GM19468 (cell line): ENCODE measurements around the gene SCART1.
"Not testable (repeated sequence)": the region's sequence is repeated elsewhere in the genome, so short reads cannot be mapped to it uniquely, and the experiment has no call there.

Source experiments
- ATAC-seq: cut with Tn5 transposase; IDR thresholded peaks from one replicate; pipeline ENCODE4 v1.9.1; 2021; ENCODE audit warnings: mild to moderate bottlenecking, moderate library complexity, moderate number of reproducible peaks; ENCODE audit not compliant: unreplicated experiment; ENCODE audit errors: extremely low read depth

Gene SCART1

DNA sequence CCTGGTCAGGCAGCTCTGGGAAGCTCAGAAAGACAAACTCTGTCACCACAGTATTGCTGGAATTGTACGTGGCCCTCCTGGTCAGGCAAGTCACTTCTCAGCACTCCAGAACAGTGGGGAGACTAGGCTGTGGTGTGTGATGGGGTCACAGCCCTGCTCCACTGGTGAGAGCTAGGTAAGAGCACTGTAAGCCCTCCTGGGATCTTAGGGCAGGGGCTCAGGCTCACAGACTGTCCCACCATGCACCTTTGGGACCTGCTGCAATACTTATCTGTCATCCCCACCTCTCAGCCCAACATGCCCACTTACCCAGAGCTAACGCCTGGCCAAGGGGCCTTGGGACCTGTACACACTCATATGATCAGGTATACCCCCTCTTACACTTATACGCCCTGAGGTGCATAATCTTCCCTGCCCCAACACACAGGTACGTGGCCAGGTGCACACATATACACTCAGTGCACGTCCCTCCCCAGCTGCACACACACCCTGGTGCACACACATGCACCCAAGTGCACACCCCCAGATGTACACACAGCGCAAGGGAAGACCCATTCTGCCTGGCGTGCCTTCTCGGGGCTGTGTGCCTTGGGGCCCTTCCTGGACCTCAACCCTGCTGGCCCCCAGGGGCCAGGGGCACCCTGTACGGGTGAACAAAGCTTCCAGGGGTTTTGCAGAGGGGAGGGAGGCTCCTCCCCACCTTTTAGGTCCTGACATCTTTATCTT is 21.7 kb upstream of the SCART1 start:
- ATAC-seq: not testable (repeated sequence)

DNA sequence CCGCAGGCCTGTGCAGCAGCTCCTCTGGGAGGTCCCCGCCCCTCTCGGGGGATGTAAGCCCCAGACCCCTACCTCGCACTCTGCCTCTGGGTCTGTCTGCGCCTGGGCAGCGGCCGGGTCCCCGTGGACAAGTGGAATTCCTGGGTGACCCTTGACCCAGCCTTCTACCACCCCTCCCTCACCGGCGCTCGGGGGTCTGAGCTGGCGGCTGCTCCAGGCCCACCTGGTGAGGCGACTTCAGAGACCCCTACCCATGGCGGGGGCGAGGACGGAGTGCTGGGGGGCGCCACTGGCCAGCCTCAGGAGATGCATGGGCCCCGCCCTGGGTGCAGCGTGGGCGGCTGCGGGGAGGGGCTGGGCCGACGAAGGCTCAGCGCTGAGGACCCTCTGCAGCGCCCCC is 21.0 kb upstream of the SCART1 start:
- not testable (repeated sequence) for ATAC-seq

DNA sequence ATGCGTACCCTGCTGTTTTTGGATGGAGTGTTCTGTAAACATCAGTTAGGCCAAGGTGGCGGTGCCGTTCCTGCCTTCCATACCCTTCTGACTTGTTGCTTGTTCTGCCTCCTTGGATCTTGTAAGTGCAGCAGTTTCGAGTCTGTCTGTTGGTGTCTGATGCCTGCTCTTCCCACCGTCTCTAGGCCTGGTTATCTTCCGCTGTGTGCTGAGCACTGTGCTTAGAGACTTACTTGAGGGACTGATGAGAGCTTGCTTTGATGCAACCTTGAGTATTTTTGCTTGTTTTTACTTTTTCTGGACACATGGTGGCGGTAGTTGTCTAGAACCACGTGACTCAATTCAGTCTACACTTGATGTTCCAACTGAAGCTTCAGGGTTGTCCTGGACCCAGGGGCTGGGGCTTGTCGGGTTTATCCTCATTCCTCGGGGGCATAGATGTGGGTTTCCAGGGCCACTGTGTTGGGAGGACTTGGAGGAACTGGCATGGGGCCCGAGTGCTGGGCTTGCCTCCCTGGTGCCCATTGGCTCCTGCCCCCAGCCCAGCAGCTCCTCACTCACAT is 15.0 kb upstream of the SCART1 start:
- ATAC-seq: no peak

DNA sequence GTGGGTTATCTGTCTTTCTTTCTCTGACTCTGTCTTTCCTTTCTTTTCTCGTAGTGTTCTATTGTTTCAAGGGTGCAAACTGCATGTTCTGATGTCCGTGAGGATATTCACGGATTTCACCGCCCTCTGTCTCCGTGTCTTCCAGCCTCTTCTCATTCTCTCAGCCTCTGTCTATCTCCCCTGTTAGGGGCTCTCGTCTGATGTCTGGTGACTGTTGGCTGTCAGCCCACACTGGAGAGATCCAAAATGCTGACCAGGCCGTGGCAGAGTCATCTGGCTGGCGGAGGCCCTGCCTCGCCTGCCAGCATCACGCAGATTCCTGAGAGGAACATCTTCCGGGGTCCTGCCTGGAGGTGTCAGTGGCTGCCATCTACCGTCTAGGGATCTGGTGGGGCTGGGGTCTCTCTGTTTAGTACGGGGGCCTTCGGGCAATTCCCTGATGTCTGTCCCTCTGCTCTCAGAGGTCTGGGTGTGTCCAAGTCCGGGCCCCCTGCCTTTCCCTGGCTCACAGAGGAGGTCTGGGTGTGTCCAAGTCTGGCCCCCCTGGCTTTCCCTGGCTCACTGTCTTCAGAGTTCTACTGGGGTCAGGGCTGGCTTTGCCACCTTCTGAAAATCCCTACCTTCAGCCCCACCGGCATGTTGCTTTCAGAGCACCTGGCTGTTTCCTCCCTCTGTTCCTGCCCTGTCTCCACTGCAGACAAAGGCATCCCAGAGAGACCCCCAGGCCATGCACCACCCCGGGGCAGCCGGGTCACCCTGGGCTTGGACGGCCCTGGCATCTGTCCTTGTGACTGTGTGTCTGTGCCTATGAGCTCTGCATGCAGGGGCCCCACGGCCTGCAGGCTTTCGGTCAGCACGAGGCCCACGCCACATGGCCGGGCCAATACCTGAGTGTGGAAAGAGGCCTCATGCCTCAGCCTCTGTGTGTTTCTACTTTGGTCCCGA is 14.0 kb upstream of the SCART1 start:
- ATAC-seq: no peak

DNA sequence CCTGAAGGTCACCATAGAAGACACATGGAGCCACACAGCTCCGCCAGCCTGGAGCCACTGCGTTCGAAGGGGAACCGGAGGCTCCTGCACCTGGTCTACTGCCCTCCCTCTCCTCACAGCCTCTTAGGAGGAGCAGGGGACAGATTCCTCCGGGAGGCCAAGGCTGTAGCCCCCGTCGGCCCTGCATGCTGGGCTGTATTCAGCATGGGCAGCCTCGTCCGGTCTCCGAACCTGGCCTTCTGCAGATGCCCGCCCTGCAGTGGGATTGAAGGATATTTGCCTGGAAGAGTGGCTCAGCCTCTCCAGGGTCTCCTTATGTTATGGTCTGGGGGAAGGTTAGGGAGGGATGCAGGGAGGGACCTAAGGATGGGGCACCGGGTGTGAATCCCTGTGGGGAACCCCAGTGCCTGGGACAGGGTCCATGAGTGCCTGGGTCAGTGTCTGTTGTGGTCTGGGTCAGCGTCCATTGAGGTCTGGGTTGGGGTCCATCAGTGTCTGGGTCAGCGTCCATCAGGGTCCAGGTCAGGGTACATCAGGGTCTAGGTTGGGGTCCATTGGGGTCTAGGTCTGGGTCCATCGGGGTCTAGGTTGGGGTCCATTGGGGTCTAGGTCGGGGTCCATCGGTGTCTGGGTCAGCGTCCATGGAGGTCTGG is 13.0 kb upstream of the SCART1 start:
- ATAC-seq: no peak

DNA sequence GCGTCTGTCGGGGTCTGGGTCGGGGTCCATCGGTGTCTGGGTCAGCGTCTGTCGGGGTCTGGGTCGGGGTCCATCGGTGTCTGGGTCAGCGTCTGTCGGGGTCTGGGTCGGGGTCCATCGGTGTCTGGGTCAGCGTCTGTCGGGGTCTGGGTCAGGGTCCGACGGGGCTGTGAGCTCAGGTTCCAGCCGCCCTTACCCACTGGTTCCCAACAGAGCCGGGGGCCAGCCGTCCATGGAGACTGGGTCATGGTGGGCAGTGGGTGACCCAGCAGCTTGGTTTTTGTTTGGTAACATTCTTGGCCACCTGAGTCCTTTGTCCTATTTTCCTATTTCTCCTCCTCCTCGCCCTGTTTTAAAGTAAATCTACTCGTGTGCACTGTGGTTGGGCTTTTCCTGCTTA is 12.4 kb upstream of the SCART1 start:
- not testable (repeated sequence) for ATAC-seq

DNA sequence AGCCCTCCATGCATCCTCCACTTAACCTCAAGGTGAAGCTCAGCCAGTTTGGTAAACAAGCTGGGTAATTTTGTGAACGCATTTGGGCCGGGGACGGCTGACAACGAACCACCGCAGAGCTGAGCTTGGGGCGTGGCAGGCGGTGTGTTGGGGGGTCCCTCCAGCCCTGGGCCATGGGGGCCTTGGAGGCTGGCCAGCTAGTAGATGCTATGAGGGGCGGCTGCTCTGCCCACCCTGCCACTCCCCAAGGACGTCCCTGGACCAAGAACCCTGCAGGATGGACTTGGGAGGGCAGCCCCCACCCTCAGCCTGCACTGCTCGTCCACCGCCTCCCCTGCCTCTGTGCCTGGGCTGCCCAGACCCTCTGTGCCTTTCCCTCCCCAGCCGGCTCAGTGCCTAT is 12.0 kb upstream of the SCART1 start:
- no peak for ATAC-seq

DNA sequence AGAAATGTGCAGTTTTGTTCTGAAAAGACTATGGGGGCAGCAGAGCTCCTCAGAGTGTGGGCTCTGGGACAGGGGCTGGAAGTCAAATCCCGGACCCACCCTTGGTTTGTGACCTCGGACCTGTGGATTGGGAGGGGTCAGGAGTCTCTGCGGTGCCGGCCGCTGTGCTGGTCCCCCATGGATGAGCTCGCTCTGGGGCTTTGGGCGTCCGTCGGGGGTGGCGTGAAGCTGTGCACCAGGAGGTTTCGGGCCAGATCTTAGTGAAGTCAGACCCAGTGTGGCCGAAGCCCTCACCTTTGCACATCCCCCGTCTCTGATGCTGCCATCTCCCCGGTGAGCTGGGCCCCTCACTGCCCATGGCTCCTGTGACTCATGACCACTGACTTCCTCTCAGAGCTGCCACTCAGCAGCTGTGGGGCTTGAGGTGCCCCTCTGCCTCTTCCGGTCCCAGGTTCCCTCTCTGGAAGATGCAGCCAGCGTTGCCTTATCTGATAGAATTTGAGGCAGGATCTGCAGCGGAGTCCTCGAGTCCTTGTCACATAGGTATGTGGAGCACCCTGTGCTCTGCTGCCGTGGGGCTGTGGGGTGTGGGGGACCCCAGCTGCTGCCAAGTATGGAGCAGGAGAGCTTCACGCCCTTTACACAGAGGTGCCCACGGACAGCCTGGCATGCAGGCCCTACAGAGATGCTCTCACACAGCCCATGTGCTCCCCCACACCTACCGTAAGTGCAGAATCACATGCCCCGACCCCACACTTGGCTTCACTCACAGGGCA is 11.4 kb upstream of the SCART1 start:
- no peak for ATAC-seq

DNA sequence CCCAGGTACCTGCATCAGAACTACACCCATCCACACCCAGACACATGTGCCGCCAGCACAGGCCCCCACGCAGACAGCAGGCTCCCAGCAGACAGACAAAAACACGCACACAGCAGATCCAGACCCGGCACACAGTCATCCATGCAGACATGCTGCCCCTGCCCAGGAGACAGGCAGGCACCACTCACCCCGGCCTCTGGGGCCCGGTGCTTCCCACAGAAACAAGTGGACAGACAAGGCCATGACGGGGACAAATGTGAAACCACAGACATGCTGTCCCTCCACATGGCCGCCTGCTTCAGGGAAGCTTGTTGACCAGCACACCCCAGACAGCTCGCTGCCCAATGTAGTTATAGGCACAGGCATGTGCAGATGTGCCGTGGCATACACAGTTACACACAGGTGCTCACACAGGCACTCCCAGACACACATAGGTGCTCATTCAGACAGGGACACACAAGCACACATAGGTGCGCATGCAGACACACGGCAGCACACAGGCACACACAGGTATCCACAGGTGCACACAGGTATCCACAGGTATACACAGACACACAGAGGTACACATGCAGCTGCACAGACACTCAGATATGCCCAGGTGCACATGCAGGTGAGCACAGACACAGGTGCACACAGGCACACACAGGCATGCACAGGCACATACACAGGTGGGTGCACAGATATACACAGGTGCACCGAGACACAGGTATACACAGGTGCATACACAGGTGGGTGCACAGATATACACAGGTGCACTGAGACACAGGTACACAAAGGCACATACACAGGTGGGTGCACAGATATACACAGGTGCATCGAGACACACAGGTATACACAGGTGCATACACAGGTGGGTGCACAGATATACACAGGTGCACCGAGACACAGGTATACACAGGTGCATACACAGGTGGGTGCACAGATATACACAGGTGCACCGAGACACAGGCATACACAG is 10.5 kb upstream of the SCART1 start:
- ATAC-seq: no peak

DNA sequence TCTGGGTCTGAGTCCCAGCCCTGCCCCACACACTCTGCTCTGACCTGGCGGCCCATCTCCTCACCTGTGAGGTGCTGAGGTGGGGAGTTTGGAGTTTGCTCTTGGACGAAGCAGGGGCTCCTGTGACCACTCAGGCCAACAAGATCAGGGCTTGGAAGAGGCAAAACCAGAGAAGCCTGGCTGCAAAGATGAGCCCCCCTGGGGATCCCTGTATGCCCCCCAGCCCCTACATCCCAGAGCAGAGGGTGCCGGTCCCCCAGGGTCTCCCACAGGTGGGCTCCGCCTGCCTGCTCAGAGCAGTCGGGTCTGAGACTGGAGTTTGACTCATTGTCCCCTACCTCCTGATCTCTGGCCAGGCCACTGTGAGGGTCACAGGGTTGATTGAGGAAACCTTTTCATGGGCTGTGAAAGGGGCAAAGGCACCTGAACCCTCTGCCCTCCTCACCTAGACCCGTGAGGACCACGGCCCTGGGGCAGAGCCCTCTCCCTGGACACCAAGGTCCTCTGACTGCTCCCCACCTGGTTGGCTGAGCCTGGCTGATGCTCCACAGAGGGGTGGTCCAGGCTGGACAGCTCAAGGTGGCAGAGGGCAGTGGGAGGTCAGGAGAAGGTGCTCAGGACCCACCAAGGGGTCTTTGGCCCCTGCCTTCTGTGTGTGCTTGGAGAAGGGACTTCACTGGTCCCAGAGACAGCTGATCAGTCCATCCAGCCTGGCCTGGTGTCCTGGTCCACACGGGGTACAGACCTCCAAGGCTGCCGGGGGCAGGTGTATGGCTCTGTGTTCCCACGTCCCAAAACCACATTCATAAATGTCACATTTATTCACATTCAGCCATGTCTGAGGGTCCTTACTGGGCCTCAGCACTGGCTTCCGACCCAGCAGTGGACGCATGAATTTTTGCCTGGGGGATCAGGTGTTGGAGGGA is 9.1 kb upstream of the SCART1 start:
- no peak for ATAC-seq

DNA sequence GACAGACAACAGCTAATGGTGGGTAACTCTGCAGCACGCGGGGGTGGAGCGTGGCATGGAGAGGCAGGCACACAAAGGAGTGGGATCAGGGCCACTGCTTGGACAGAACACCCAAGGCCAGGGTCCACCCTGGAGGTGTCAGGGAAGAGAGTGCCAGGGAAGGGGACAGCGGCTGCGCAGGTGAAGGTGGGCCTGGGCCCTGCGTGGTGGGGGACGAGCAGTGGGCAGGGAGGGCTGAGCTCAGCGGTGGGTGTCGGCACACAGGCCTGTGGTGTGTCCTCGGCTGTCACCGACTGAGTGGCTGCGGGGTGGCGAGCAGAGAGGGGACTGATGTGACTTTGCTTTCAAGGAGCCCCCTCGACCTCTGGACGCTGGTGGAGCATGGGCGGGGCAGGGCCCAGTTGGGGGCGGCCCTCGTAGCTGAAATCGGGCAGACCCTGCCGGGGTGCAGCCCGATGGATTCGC is 8.4 kb upstream of the SCART1 start:
- ATAC-seq: no peak

DNA sequence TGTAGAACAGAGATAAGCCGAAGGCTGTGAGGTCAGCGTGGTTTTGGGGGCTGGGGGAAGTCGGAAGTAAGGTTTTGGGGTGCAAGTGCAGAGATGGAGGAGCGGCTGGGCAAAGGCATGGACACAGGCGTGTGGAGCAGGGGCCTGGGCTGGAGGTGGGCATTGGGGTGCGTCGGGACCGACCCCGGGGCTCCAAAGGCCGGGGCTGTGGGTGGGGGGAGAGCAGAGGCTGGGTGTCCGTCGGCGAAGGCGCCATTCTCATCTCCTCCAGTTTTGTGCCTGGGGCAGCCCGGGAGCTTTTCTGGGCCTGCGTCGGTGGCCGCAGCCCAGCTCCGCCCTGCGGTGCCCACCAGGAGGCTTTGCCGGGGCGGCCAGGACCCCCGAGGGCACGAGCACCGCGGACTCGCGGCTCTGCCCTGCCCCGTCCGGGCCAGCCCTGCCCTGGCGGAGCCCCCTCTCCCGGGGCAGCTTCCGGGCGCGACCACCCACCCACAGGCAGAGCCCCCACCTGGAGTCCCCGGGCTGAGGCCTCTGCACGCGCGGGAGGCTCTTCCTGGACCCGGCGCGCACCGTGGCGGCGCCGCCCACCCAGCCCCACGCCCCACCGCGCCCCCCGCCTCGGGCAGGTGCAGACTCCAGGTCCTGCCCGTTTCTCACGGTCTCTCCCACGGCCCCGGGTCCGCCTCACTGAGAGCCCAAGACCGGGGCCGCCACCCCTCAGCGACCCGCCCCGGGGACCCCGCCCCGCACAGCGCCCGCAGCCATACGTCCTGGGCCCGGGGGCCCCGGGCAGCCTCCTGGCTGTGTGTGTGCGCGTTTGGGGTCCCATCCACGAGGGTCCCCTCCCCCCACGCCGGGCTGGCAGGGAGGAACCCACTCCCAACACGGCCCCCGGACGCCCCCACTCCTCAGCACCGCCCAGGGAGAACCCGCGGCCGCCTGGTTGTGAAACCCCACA is 7.7 kb upstream of the SCART1 start:
- no peak for ATAC-seq

DNA sequence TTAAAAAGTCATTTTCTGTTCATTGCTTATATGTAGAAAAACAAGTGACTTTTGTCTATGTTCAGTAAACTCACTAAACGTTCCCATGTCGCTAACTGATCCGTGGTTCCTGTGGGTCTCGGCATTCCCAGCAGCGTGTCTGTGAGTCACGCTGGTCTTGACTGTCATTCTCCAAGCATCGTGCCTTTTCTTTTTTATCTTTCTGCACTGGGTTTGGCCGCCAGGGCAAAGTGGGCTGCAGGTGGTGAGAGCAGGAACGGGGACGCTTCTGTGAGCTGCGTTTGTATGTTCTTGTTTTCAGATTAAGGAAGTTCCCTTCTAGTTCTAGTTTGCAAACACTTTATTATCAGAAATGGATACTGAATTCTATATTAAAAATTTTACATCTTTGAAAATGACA is 6.8 kb upstream of the SCART1 start:
- no peak for ATAC-seq

DNA sequence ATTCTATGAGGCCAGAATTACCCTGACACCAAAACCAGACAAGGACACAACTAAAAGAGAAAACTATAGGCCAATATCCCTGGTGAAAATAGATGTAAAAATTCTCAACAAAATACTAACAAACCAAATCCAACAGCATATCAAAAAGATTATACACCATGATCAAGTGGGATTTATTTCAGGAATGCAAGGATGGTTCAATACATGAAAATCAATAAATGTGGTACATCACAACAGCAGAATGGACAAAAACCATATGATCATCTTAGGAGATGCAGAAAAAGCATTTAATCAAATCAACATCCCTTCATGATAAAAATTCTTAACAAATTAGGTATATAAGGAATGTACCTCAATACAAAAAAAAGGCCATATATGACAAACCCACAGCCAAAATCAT is 5.6 kb upstream of the SCART1 start:
- no peak for ATAC-seq

DNA sequence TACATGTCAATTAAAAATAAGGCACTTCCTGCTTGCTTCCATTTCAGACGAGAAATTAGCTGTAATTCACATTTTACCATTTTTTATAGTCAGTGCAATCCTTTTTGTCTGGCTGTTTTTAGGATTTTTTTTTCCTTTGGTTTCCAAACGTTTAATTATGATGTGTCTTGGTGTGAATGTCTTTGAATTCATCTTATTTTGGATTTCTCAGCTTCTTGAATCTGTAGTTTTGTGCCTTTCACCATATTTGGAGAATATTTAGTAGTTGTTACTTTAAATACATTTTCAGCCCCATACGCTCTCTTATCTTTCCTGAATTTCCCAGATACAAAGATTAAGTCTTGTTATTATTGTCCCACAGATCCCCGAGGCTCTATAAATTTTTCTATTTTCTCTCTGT is 2.4 kb upstream of the SCART1 start:
- ATAC-seq: no peak

DNA sequence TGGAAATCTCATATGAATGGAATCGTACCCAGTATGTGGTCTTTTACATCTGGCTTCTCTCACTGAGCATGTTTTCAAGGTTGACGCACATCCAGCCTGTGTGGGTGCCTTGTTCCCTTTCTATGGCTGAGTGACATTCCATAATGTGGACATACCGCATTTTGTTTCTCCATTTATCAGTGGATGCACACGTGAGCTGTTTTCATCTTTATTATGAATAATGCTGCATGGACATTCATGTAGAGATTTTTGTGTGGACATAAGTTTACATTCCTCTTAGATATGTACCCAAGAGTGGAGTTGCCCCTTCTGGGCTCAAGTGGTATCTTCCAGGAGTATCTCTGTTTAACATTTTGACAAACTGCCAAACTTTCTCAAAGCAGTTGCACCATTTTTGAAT is 1.3 kb upstream of the SCART1 start:
- ATAC-seq: no peak
